GM18870 (cell line): ENCODE results near the gene DUSP11.
"Not testable (repeated sequence)": the region's sequence is repeated elsewhere in the genome, so short reads cannot be mapped to it uniquely, and the experiment has no call there.

Experiments
- ATAC-seq: cut with Tn5 transposase; IDR thresholded peaks from one replicate; pipeline ENCODE4 v1.9.1; 2021; ENCODE audit warnings: moderate library complexity; ENCODE audit not compliant: unreplicated experiment

DUSP11 gene

GRCh38 chr2:73718851-73719621 lies 60.9 kb downstream of the DUSP11 start:
- ATAC-seq: no peak

DNA sequence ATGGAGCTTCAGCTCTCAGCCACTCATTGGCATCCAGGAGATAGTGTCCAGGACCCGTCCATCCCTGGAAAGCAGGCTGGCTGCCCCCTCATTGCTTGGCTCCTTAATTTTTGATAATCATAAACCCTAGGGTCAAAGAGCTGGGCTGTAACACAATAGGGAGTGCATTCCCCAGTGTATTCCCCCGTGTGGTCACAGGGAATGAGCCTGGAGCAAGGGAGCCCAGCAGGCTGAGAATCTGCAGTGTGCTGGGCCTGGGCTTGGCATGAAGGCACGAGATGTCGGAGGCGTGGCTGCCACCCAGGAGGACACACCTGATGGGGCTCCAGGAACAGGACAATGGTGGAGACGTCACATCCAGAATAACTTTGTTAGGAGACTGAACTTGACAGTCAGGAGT lies 61.5 kb downstream of the DUSP11 start:
- ATAC-seq: no peak

DNA sequence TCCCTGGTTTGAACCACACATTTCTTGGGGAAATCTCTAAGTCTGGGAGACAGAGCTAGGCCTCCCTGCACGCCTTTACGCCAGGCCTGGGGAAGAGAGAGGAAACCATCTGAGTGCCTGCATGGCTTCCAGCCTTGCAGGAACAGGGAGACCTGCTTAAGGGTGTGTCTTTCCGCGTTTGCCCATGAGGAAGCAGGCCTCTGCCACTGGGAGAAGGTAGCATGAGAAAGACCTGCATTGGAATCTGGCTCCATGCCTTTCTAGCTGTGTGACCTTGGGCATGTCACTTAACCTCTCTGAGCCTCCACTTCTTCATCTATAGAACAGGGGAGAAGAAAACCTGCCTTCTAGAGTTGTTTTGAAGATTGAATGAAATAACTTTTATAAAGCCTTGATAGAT lies 62.2 kb downstream of the DUSP11 start:
- ATAC-seq: not testable (repeated sequence)

GRCh38 chr2:73717251-73717606 lies 62.7 kb downstream of the DUSP11 start:
- ATAC-seq: no peak

GRCh38 chr2:73716543-73717250 lies 63.2 kb downstream of the DUSP11 start:
- ATAC-seq: no peak

DNA sequence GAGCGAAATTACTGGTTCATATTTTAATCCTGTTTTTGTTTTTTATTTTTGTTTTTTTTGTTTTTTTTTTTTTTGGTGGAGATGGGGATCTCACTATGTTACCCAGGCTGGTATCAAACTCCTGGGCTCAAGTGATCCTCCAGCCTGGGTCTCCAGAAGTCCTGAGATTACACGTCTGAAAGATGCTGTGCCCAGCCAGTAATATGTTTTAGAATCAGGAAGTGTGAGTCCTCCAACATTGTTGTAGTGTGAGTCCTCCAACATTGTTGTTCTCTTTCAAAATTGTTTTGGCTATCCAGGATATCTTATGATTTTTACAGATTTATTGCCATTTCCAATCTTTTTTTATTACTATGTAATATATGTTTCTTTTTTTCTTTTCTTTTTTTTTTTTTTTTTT lies 65.8 kb downstream of the DUSP11 start:
- ATAC-seq: no peak
